GM23338 (cell line): ENCODE data around the gene ZDHHC13.

Source experiments
- CREB1 ChIP-seq: fragments of 250-450 bp; sonication (Bioruptor Pico); IDR thresholded peaks from 2 replicates; pipeline ENCODE4 v1.5.0; 2020; ENCODE audit warnings: low read depth, mild to moderate bottlenecking, moderate library complexity
- EZH2 ChIP-seq: fragments of 200-600 bp; sonication (generic); IDR thresholded peaks from one replicate; pipeline ENCODE4 v1.8.0; 2017; ENCODE audit warnings: antibody characterized with exemption, mild to moderate bottlenecking, low read depth; ENCODE audit not compliant: unreplicated experiment
- EZH2phosphoT487 ChIP-seq: fragments of 200-600 bp; sonication (generic); IDR thresholded peaks from one replicate; pipeline ENCODE4 v1.8.1; 2018; ENCODE audit warnings: antibody characterized with exemption; ENCODE audit not compliant: unreplicated experiment
- JUNB ChIP-seq: IDR thresholded peaks from one replicate; pipeline ENCODE4 v1.6.1; 2016; ENCODE audit warnings: antibody characterized with exemption; ENCODE audit not compliant: unreplicated experiment
- POLR2AphosphoS5 ChIP-seq: IDR thresholded peaks from 2 replicates; pipeline ENCODE4 v1.6.1; 2016; ENCODE audit warnings: antibody characterized with exemption, low read depth
- STAT1 ChIP-seq: IDR thresholded peaks from one replicate; pipeline ENCODE4 v1.6.1; 2016; ENCODE audit warnings: antibody characterized with exemption; ENCODE audit not compliant: unreplicated experiment
- ZNF331 ChIP-seq: fragments of 250-450 bp; sonication (Bioruptor Pico); IDR thresholded peaks from 2 replicates; pipeline ENCODE4 v1.5.0; 2020; ENCODE audit warnings: low read depth, mild to moderate bottlenecking, moderate library complexity
- TF ChIP-seq, protein P1 (sequence below), 2 experiments: fragments of 200-600 bp in 1 of 2; sonication (generic) in 1 of 2; conservative IDR thresholded peaks; 2 replicates each; pipeline versions ENCODE4 v1.5.1 to v1.6.1; 2016 to 2017; ENCODE audit warnings: antibody characterized with exemption in 2 of 2, low read depth in 2 of 2, mild to moderate bottlenecking in 2 of 2, moderate library complexity in 1 of 2
- TF ChIP-seq, protein P2 (sequence below): IDR thresholded peaks from one replicate; pipeline ENCODE4 v1.6.1; 2018; ENCODE audit warnings: antibody characterized with exemption; ENCODE audit not compliant: unreplicated experiment
- TF ChIP-seq, protein P3 (sequence below): IDR thresholded peaks from 2 replicates; pipeline ENCODE4 v1.6.1; 2016; ENCODE audit warnings: antibody characterized with exemption
- TF ChIP-seq, protein P4 (sequence below): fragments of 250-450 bp; sonication (Bioruptor Pico); IDR thresholded peaks from 2 replicates; pipeline ENCODE4 v1.5.0; 2020; ENCODE audit warnings: mild to moderate bottlenecking, moderate library complexity

DNA sequence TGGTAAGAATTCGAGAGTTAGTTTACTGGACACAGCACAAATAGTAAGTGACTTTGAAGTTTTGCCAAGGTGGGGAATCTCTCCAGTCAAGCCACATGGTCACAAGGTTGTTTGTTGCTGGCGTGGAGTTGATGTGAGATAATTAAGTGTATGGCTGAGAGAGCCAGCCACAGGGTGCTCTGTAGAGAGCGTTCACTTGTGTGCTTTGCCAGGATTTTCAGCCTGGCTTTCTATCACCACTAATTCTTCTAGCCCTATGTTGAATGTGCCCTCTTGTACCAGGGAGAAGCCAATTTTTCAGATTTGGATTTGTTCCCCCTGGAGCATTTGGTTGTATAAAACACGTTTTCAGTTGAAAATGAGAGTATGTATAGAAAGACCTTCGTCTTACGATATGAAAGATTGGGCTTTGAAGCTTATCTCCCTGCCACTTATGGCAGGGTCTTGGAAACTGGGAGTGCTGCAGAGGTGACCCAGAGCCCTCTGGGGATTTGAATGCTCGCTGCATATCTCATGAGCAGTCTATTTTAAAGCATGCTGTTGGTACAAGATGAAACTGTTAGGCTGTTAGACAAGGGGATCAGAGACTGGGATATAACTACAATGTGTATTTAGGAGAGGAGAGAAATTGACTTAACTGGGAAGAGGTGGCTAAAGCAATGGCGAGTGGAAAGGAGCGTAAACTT, 56.2 kb downstream of the ZDHHC13 start:
- TF ChIP-seq POLR2AphosphoS5 (no peak), EZH2 (no peak), EZH2phosphoT487 (no peak), JUNB (no peak), ZNF331 (CRISPR knock-in tag) (no peak), CREB1 (CRISPR knock-in tag) (no peak), STAT1 (no peak)
- TF ChIP-seq, protein P1, sequence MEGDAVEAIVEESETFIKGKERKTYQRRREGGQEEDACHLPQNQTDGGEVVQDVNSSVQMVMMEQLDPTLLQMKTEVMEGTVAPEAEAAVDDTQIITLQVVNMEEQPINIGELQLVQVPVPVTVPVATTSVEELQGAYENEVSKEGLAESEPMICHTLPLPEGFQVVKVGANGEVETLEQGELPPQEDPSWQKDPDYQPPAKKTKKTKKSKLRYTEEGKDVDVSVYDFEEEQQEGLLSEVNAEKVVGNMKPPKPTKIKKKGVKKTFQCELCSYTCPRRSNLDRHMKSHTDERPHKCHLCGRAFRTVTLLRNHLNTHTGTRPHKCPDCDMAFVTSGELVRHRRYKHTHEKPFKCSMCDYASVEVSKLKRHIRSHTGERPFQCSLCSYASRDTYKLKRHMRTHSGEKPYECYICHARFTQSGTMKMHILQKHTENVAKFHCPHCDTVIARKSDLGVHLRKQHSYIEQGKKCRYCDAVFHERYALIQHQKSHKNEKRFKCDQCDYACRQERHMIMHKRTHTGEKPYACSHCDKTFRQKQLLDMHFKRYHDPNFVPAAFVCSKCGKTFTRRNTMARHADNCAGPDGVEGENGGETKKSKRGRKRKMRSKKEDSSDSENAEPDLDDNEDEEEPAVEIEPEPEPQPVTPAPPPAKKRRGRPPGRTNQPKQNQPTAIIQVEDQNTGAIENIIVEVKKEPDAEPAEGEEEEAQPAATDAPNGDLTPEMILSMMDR (conservative IDR thresholded peaks at IDR 0.05; ENCODE audit: low read depth in 2 of 2), result no peak
- TF ChIP-seq, protein P2, sequence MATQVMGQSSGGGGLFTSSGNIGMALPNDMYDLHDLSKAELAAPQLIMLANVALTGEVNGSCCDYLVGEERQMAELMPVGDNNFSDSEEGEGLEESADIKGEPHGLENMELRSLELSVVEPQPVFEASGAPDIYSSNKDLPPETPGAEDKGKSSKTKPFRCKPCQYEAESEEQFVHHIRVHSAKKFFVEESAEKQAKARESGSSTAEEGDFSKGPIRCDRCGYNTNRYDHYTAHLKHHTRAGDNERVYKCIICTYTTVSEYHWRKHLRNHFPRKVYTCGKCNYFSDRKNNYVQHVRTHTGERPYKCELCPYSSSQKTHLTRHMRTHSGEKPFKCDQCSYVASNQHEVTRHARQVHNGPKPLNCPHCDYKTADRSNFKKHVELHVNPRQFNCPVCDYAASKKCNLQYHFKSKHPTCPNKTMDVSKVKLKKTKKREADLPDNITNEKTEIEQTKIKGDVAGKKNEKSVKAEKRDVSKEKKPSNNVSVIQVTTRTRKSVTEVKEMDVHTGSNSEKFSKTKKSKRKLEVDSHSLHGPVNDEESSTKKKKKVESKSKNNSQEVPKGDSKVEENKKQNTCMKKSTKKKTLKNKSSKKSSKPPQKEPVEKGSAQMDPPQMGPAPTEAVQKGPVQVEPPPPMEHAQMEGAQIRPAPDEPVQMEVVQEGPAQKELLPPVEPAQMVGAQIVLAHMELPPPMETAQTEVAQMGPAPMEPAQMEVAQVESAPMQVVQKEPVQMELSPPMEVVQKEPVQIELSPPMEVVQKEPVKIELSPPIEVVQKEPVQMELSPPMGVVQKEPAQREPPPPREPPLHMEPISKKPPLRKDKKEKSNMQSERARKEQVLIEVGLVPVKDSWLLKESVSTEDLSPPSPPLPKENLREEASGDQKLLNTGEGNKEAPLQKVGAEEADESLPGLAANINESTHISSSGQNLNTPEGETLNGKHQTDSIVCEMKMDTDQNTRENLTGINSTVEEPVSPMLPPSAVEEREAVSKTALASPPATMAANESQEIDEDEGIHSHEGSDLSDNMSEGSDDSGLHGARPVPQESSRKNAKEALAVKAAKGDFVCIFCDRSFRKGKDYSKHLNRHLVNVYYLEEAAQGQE, result no peak
- TF ChIP-seq, protein P3, sequence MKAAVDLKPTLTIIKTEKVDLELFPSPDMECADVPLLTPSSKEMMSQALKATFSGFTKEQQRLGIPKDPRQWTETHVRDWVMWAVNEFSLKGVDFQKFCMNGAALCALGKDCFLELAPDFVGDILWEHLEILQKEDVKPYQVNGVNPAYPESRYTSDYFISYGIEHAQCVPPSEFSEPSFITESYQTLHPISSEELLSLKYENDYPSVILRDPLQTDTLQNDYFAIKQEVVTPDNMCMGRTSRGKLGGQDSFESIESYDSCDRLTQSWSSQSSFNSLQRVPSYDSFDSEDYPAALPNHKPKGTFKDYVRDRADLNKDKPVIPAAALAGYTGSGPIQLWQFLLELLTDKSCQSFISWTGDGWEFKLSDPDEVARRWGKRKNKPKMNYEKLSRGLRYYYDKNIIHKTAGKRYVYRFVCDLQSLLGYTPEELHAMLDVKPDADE, result no peak
- TF ChIP-seq, protein P4, sequence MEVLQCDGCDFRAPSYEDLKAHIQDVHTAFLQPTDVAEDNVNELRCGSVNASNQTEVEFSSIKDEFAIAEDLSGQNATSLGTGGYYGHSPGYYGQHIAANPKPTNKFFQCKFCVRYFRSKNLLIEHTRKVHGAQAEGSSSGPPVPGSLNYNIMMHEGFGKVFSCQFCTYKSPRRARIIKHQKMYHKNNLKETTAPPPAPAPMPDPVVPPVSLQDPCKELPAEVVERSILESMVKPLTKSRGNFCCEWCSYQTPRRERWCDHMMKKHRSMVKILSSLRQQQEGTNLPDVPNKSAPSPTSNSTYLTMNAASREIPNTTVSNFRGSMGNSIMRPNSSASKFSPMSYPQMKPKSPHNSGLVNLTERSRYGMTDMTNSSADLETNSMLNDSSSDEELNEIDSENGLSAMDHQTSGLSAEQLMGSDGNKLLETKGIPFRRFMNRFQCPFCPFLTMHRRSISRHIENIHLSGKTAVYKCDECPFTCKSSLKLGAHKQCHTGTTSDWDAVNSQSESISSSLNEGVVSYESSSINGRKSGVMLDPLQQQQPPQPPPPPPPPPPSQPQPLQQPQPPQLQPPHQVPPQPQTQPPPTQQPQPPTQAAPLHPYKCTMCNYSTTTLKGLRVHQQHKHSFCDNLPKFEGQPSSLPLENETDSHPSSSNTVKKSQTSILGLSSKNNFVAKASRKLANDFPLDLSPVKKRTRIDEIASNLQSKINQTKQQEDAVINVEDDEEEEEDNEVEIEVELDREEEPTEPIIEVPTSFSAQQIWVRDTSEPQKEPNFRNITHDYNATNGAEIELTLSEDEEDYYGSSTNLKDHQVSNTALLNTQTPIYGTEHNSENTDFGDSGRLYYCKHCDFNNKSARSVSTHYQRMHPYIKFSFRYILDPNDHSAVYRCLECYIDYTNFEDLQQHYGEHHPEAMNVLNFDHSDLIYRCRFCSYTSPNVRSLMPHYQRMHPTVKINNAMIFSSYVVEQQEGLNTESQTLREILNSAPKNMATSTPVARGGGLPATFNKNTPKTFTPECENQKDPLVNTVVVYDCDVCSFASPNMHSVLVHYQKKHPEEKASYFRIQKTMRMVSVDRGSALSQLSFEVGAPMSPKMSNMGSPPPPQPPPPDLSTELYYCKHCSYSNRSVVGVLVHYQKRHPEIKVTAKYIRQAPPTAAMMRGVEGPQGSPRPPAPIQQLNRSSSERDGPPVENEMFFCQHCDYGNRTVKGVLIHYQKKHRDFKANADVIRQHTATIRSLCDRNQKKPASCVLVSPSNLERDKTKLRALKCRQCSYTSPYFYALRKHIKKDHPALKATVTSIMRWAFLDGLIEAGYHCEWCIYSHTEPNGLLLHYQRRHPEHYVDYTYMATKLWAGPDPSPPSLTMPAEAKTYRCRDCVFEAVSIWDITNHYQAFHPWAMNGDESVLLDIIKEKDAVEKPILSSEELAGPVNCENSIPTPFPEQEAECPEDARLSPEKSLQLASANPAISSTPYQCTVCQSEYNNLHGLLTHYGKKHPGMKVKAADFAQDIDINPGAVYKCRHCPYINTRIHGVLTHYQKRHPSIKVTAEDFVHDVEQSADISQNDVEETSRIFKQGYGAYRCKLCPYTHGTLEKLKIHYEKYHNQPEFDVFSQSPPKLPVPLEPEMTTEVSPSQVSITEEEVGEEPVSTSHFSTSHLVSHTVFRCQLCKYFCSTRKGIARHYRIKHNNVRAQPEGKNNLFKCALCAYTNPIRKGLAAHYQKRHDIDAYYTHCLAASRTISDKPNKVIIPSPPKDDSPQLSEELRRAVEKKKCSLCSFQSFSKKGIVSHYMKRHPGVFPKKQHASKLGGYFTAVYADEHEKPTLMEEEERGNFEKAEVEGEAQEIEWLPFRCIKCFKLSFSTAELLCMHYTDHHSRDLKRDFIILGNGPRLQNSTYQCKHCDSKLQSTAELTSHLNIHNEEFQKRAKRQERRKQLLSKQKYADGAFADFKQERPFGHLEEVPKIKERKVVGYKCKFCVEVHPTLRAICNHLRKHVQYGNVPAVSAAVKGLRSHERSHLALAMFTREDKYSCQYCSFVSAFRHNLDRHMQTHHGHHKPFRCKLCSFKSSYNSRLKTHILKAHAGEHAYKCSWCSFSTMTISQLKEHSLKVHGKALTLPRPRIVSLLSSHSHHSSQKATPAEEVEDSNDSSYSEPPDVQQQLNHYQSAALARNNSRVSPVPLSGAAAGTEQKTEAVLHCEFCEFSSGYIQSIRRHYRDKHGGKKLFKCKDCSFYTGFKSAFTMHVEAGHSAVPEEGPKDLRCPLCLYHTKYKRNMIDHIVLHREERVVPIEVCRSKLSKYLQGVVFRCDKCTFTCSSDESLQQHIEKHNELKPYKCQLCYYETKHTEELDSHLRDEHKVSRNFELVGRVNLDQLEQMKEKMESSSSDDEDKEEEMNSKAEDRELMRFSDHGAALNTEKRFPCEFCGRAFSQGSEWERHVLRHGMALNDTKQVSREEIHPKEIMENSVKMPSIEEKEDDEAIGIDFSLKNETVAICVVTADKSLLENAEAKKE (CRISPR knock-in tag), result no peak
